Tibial nerve (tissue), 4 donors: ENCODE data around the gene TSSK2. TPM values are rescaled to one million over a fixed set of nuclear protein-coding genes. Genes with fewer than 3 reads are reported as not detected.

Source experiments
- DNase-seq, 2 donors: peaks; one replicate each; pipeline ENCODE4 v3.0.0-alpha.2; 2019; ENCODE audit warnings: low spot score in 2 of 2
- H3K27ac ChIP-seq, 4 donors: fragments of 200-600 bp; sonication (generic) in 3 of 4; one replicate each; pipeline ENCODE4 v1.5.1; 2017 to 2019; ENCODE audit warnings: mild to moderate bottlenecking in 1 of 4
- H3K27me3 ChIP-seq, 2 donors: fragments of 200-600 bp; sonication (generic) in 1 of 2; one replicate each; pipeline versions ENCODE4 v1.5.1 to v1.6.0; 2017 to 2019
- H3K36me3 ChIP-seq, 3 donors: fragments of 200-600 bp; sonication (generic); one replicate each; pipeline ENCODE4 v1.5.1; 2018 to 2019
- H3K4me1 ChIP-seq, 4 donors: fragments of 200-600 bp; sonication (generic) in 3 of 4; one replicate each; pipeline ENCODE4 v1.5.1; 2017 to 2019
- H3K4me3 ChIP-seq, 4 donors: fragments of 200-600 bp; sonication (generic) in 3 of 4; one replicate each; pipeline ENCODE4 v1.5.1; 2017 to 2019; ENCODE audit warnings: mild to moderate bottlenecking in 1 of 4, moderate library complexity in 1 of 4
- H3K9me3 ChIP-seq, 4 donors: fragments of 200-600 bp; sonication (generic) in 3 of 4; one replicate each; pipeline ENCODE4 v1.5.1; 2017 to 2019
- EP300 ChIP-seq, 2 donors: sonication (generic); formaldehyde crosslinking; IDR thresholded peaks; one replicate each; pipeline ENCODE4 v1.6.1; 2017; ENCODE audit warnings: antibody characterized with exemption in 2 of 2, mild to moderate bottlenecking in 1 of 2
- POLR2A ChIP-seq, 2 donors: fragments of 450-650 bp; IDR thresholded peaks; one replicate each; pipeline ENCODE4 v1.6.1; 2017; ENCODE audit warnings: antibody characterized with exemption in 2 of 2, mild to moderate bottlenecking in 2 of 2, moderate library complexity in 2 of 2
- WGBS, 2 donors: methylation state at CpG; one replicate each; pipeline ENCODE4 v1.1.5; 2018; 5-methylcytosine and 5-hydroxymethylcytosine counted together
- total RNA-seq, 4 donors: library from RNA; depleted of rRNA; stranded (reverse); fragments of >200 nt; gene quantifications; one replicate each; pipeline ENCODE4 v1.1.0, GENCODE V29; 2016
- TF ChIP-seq, protein P1 (sequence below), 5 experiments: fragments of 200-600 bp in 3 of 5; fragments of 450-650 bp in 2 of 5; sonication (generic) in 3 of 5; IDR thresholded peaks; one replicate each; pipeline ENCODE4 v1.5.1; 2016 to 2019; ENCODE audit warnings: antibody characterized with exemption in 5 of 5, mild to moderate bottlenecking in 3 of 5, moderate library complexity in 2 of 5

Gene TSSK2
- total RNA-seq, 4 donors from 2014 or later, result 0.30 TPM; not detected in 3

DNA sequence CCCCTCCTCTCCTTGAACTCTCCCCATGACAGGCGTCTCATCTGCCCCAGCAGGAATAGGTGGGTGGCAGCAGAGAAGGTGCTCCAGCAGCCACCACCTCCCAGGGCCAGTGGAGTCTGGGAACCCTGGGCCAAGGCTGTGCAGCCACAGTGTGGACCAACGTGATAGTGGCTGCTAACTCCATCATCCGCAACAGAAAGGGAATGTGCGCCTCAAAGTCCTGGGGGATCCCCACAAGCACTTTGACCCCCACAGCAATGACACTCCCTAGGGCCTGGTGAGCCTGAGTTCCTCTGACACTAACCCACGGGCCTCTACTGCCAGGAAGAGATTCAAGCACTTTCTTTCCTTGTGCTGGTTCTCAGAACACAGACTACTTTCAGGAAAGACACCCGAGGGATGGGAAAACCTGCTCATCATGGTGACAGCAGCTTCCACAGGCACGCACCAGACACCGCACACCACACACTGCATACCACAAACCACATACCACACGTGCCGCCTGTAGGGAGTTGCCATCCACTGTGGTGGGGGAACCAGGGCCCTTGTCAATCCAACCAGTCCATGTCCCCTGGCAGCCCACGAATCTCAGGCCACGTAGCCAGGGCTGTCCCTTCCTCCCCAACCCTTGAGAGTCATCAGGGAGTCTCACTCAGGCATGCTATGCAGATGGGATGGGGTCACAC is 50.8 kb downstream of the TSSK2 start:
- no peak overlapping the region for H3K27ac ChIP-seq
- H3K4me1 ChIP-seq, result peaks cover 0 to 26% (median 10%) of the 10 kb centered on the region in 4 donors
- H3K36me3 ChIP-seq, result peaks cover 0 to 5% (median 0%) of the 10 kb centered on the region in 3 donors
- no peak for DNase-seq
- H3K9me3 ChIP-seq, result no peaks in the 10 kb centered on the region
- 58 to 61% methylated on average over 5 to 9 of the region's 12 CpGs for WGBS, 2 donors
- TF ChIP-seq, protein P1, sequence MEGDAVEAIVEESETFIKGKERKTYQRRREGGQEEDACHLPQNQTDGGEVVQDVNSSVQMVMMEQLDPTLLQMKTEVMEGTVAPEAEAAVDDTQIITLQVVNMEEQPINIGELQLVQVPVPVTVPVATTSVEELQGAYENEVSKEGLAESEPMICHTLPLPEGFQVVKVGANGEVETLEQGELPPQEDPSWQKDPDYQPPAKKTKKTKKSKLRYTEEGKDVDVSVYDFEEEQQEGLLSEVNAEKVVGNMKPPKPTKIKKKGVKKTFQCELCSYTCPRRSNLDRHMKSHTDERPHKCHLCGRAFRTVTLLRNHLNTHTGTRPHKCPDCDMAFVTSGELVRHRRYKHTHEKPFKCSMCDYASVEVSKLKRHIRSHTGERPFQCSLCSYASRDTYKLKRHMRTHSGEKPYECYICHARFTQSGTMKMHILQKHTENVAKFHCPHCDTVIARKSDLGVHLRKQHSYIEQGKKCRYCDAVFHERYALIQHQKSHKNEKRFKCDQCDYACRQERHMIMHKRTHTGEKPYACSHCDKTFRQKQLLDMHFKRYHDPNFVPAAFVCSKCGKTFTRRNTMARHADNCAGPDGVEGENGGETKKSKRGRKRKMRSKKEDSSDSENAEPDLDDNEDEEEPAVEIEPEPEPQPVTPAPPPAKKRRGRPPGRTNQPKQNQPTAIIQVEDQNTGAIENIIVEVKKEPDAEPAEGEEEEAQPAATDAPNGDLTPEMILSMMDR (IDR thresholded peaks at IDR 0.05), result no peak
- TF ChIP-seq POLR2A (IDR thresholded peaks at IDR 0.05), result no peak
- no peak for TF ChIP-seq EP300 (IDR thresholded peaks at IDR 0.05)
- H3K27me3 ChIP-seq, result no peaks in the 10 kb centered on the region
- H3K4me3 ChIP-seq, result no peak overlapping the region

Other genes with a start within 250 kb of the TSSK2 start
- 10 to 100 TPM in 2 of 4 donors, 1 to 10 TPM in 2; 6.6 to 19.0 (median 12.9) TPM for gene DGCR6, start 225.0 kb upstream of the TSSK2 start, total RNA-seq
- gene PRODH, start 195.0 kb upstream of the TSSK2 start, total RNA-seq, result 100 to 1,000 TPM in 3 of 4 donors, 10 to 100 TPM in 1; 48.3 to 202 (median 147) TPM
- 10 to 100 TPM; 57.6 to 68.0 (median 58.9) TPM for gene DGCR2, start 8.9 kb upstream of the TSSK2 start, total RNA-seq
- gene ESS2, start 13.3 kb downstream of the TSSK2 start, total RNA-seq, result 10 to 100 TPM; 15.3 to 18.6 (median 16.4) TPM
- gene GSC2, start 19.0 kb downstream of the TSSK2 start, total RNA-seq, result not detected
- gene SLC25A1, start 47.4 kb downstream of the TSSK2 start, total RNA-seq, result 100 to 1,000 TPM in 1 of 4 donors, 10 to 100 TPM in 3; 46.9 to 100 (median 86.2) TPM
- 10 to 100 TPM; 22.6 to 35.9 (median 26.8) TPM for gene CLTCL1, start 160.4 kb downstream of the TSSK2 start, total RNA-seq